Measurements from ENCODE around the gene SDK2. TPM values are rescaled to one million over a fixed set of nuclear protein-coding genes. Genes with fewer than 3 reads are reported as not detected.

The SDK2 gene
- total RNA-seq, 1 donor, result under 0.01 TPM

DNA sequence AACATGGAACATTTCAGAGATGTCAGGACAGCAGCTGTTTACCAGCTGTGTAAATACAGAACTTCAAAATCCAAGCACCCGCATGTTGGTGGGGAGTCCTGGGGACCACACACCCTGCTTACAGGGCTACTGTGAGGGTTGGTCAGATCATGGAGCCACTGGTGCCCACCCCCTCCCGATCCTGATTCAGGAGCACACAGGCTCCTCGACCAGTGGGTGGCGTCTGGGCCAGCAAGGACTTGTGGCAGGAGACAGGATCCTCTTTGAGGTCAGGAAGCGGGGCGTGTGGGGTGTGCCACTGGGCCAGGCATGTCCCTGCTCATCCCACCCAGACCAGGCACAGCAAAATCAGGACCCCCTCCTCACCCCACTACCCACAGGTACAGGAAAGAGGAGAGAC, 83.6 kb downstream of the SDK2 start:
- no peak for TF ChIP-seq CTCF (IDR thresholded peaks at IDR 0.05; ENCODE audit: extremely low read depth, low read depth, low read length)
- H3K4me1 ChIP-seq (ENCODE audit: insufficient read depth, low read length), result no peaks in the 10 kb centered on the region
- no peak overlapping the region for H2AFZ ChIP-seq (ENCODE audit: low read length)
- H3K27me3 ChIP-seq (ENCODE audit: insufficient read depth, low read length), result no peaks in the 10 kb centered on the region
- H3K36me3 ChIP-seq (ENCODE audit: insufficient read depth, low read length), result no peaks in the 10 kb centered on the region
- no peaks in the 10 kb centered on the region for H3K79me2 ChIP-seq (ENCODE audit: insufficient read depth, low read length)
- no peak overlapping the region for H3K4me2 ChIP-seq (ENCODE audit: insufficient read depth, low read length)
- DNase-seq (ENCODE audit: insufficient read length, low spot score, missing footprints), result peak; percentile 65
- no peaks in the 10 kb centered on the region for H3K9me3 ChIP-seq (ENCODE audit: low read depth, low read length)
- no peaks in the 10 kb centered on the region for H4K20me1 ChIP-seq (ENCODE audit: insufficient read depth, low read length)
- no peak overlapping the region for H3K4me3 ChIP-seq (ENCODE audit: insufficient read depth, low read length)
- no peak overlapping the region for H3K27ac ChIP-seq (ENCODE audit: low read depth, low read length)

- no peaks in the 10 kb centered on the region for H3K4me1 ChIP-seq (ENCODE audit: insufficient read depth, low read length)
- no peaks in the 10 kb centered on the region for H3K79me2 ChIP-seq (ENCODE audit: insufficient read depth, low read length)
- H3K4me2 ChIP-seq (ENCODE audit: insufficient read depth, low read length), result no peak overlapping the region
- no peaks in the 10 kb centered on the region for H3K27me3 ChIP-seq (ENCODE audit: insufficient read depth, low read length)
- TF ChIP-seq CTCF (IDR thresholded peaks at IDR 0.05; ENCODE audit: extremely low read depth, low read depth, low read length), result no peak
- H3K36me3 ChIP-seq (ENCODE audit: insufficient read depth, low read length), result no peaks in the 10 kb centered on the region
- H3K27ac ChIP-seq (ENCODE audit: low read depth, low read length), result no peak overlapping the region
- H3K9me3 ChIP-seq (ENCODE audit: low read depth, low read length), result no peaks in the 10 kb centered on the region
- H3K4me3 ChIP-seq (ENCODE audit: insufficient read depth, low read length), result no peak overlapping the region
- peak; percentile 23 for DNase-seq (ENCODE audit: insufficient read length, low spot score, missing footprints)
- no peak overlapping the region for H2AFZ ChIP-seq (ENCODE audit: low read length)
- no peaks in the 10 kb centered on the region for H4K20me1 ChIP-seq (ENCODE audit: insufficient read depth, low read length)
Observed at GRCh38 chr17:73559532-73559931, 84.7 kb downstream of the SDK2 start.

- Histone ChIP-seq H2AFZ (ENCODE audit: low read length) (no peak overlapping the region), H3K4me2 (ENCODE audit: insufficient read depth, low read length) (no peak overlapping the region), H3K36me3 (ENCODE audit: insufficient read depth, low read length) (no peaks in the 10 kb centered on the region), H4K20me1 (ENCODE audit: insufficient read depth, low read length) (no peaks in the 10 kb centered on the region), H3K9me3 (ENCODE audit: low read depth, low read length) (no peaks in the 10 kb centered on the region), H3K4me1 (ENCODE audit: insufficient read depth, low read length) (no peaks in the 10 kb centered on the region), H3K27ac (ENCODE audit: low read depth, low read length) (no peak overlapping the region), H3K27me3 (ENCODE audit: insufficient read depth, low read length) (no peaks in the 10 kb centered on the region), H3K4me3 (ENCODE audit: insufficient read depth, low read length) (no peak overlapping the region), H3K79me2 (ENCODE audit: insufficient read depth, low read length) (no peaks in the 10 kb centered on the region)
- peak; percentile 32 for DNase-seq (ENCODE audit: insufficient read length, low spot score, missing footprints)
- no peak for TF ChIP-seq CTCF (IDR thresholded peaks at IDR 0.05; ENCODE audit: extremely low read depth, low read depth, low read length)
Observed at GRCh38 chr17:73555199-73555960, 88.9 kb downstream of the SDK2 start.

GRCh38 chr17:73554498-73554897, 89.7 kb downstream of the SDK2 start:
- Histone ChIP-seq H3K36me3 (ENCODE audit: insufficient read depth, low read length) (no peaks in the 10 kb centered on the region), H3K79me2 (ENCODE audit: insufficient read depth, low read length) (no peaks in the 10 kb centered on the region), H4K20me1 (ENCODE audit: insufficient read depth, low read length) (no peaks in the 10 kb centered on the region), H3K27me3 (ENCODE audit: insufficient read depth, low read length) (no peaks in the 10 kb centered on the region), H3K4me2 (ENCODE audit: insufficient read depth, low read length) (no peak overlapping the region), H3K27ac (ENCODE audit: low read depth, low read length) (no peak overlapping the region), H3K4me1 (ENCODE audit: insufficient read depth, low read length) (no peaks in the 10 kb centered on the region), H3K4me3 (ENCODE audit: insufficient read depth, low read length) (no peak overlapping the region), H3K9me3 (ENCODE audit: low read depth, low read length) (no peaks in the 10 kb centered on the region), H2AFZ (ENCODE audit: low read length) (no peak overlapping the region)
- peak; percentile 23 for DNase-seq (ENCODE audit: insufficient read length, low spot score, missing footprints)
- TF ChIP-seq CTCF (IDR thresholded peaks at IDR 0.05; ENCODE audit: extremely low read depth, low read depth, low read length), result no peak
